Stimulated activated CD8-positive, alpha-beta memory T cell treated with anti-CD3 and anti-CD28 coated beads, Interleukin-4, amount 100 ng/mL, for 1 hour (primary cell): Measurements from ENCODE around the gene APP.

Experiments used
- DNase-seq, 2 donors: peaks; one replicate each; pipeline ENCODE4 v3.0.0-alpha.2; 2020; ENCODE audit warnings: low read depth in 2 of 2, low spot score in 1 of 2

The APP gene

DNA sequence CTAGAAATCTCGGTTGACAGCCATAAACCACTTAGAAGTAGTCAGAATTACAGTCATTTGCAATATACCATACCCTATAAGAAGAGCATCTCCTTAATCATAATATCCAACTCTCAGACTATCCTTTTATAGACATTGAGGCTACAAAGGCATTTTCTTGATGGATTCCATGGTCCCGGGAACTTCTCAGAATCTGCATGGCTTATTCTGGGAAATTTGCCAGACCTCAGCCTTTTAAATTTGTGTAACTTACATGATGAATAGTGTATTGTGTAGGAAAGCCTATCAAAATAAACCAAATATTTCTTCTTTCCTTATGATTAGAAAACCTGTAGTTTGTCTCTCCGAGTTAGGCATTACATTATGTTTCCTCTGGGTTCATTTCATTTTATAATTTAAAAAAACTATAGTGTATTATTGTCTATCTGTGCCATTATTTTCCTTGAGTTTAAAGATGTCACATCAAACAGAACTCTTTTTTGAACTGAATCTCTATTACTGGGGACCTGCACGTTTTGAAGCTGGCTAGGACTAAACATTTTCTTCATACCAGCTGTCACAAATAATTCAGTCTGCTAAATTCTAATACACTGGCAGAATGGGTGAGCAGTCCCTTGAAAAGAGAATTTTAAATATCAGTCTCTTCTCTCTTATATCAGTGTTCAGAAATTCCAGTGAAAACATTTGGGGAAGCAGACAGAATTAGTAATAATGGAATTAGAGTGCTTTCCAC is 332.9 kb downstream of the APP start:
- no peak for DNase-seq

DNA sequence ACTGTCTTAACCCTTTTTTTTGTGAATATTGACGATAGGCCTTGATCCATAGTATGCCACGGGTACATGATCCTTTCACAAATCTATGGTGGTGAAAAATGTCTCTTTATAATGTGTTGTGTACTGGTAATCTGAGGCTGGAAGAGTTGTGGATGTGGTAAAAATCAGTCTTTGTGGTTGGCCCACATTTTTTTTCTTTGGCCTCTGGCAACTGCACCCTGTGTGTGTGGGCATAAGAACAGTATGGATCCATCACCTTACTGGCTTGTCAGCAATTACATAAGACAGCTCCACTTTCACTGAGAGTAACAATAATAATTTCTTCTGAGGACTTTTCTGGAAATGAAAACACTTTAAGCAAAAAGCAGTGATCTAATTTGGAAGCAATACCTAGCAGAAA is 334.2 kb downstream of the APP start:
- DNase-seq = no peak

- DNase-seq = no peak
Measured at GRCh38 chr21:25834381-25834780, 336.2 kb downstream of the APP start.

DNA sequence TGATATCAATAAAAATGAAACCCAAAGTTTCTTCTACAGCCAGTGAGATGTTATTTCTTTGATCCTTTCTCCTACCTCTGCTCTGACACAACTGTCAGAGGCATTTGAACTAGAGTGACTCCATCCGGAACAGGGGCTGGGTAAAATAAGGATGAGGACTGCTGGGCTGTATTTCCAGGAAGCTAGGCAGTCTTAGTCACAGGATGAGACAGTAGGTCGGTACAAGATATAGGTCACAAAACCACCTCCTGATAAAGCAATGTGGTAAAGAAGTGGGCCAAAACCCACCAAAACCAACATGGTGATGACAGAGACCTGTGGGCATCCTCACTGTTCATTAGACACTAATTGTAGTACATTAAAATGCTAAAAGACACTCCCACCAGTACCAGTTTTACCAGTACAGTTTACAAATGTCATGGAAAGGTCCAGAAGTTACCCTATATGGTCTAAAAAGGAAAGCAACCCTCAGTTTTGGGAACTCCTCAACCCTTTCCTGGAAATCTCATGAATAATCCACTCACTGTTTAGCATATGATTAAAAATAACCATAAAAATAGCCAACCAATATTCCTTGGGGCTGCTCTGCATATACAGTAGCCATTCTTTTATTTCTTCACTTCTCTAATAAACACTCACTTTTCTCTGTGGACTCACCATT is 339.1 kb downstream of the APP start:
- no peak for DNase-seq
